Esophagus squamous epithelium (tissue), 4 donors: Measurements from ENCODE around the gene CORIN.

Experiments
- CTCF ChIP-seq, 6 experiments: fragments of 450-650 bp in 4 of 6; fragments of 200-600 bp in 2 of 6; sonication (generic) in 2 of 6; IDR thresholded peaks; one replicate each; pipeline ENCODE4 v1.5.1; 2016 to 2019; ENCODE audit warnings: antibody characterized with exemption in 6 of 6, mild to moderate bottlenecking in 4 of 6, moderate library complexity in 4 of 6
- POLR2A ChIP-seq, 4 donors: fragments of 450-650 bp; IDR thresholded peaks; one replicate each; pipeline ENCODE4 v1.6.1; 2017; ENCODE audit warnings: antibody characterized with exemption in 4 of 4, mild to moderate bottlenecking in 4 of 4, moderate library complexity in 3 of 4

- TF ChIP-seq CTCF (IDR thresholded peaks at IDR 0.05) (no peak), POLR2A (IDR thresholded peaks at IDR 0.05) (no peak)
Measured at GRCh38 chr4:47650584-47651130, 187.2 kb downstream of the CORIN start.
